Upper lobe of left lung (tissue), 6 donors: ENCODE results near the gene RAB3D. TPM values are rescaled to one million over a fixed set of nuclear protein-coding genes. Genes with fewer than 3 reads are reported as not detected.
"Not testable (repeated sequence)": the region's sequence is repeated elsewhere in the genome, so short reads cannot be mapped to it uniquely, and the experiment has no call there.

Experiments
- ATAC-seq, 2 donors: fragments of 200-7000 bp; cut with Tn5 transposase; one replicate each; pipeline ENCODE4 v1.9.1; 2022; ENCODE audit warnings: mild to moderate bottlenecking in 2 of 2, moderate library complexity in 2 of 2; ENCODE audit not compliant: low FRiP score in 2 of 2
- DNase-seq, 2 donors: peaks; one replicate each; pipeline ENCODE4 v3.0.0-alpha.2; 2019 to 2020
- H3K27ac ChIP-seq, 4 donors: fragments of 200-600 bp; sonication (generic); one replicate each; pipeline ENCODE4 v1.5.1; 2016 to 2019
- H3K27me3 ChIP-seq, 4 donors: fragments of 200-600 bp; sonication (generic); one replicate each; pipeline ENCODE4 v1.5.1; 2017 to 2019
- H3K36me3 ChIP-seq, 4 donors: fragments of 200-600 bp; sonication (generic); one replicate each; pipeline ENCODE4 v1.5.1; 2016 to 2019
- H3K4me1 ChIP-seq, 4 donors: fragments of 200-600 bp; sonication (generic); one replicate each; pipeline ENCODE4 v1.5.1; 2018 to 2019
- H3K4me3 ChIP-seq, 4 donors: fragments of 200-600 bp; sonication (generic); one replicate each; pipeline ENCODE4 v1.5.1; 2017 to 2019; ENCODE audit warnings: mild to moderate bottlenecking in 2 of 4, moderate library complexity in 1 of 4
- H3K9me3 ChIP-seq, 4 donors: fragments of 200-600 bp; sonication (generic); one replicate each; pipeline ENCODE4 v1.5.1; 2018 to 2019
- CTCF ChIP-seq, 6 experiments: fragments of 450-650 bp in 4 of 6; fragments of 200-600 bp in 2 of 6; sonication (generic) in 2 of 6; IDR thresholded peaks; one replicate each; pipeline ENCODE4 v1.5.1; 2016 to 2019; ENCODE audit warnings: antibody characterized with exemption in 6 of 6
- EP300 ChIP-seq, 4 donors: sonication (generic); formaldehyde crosslinking; IDR thresholded peaks; one replicate each; pipeline ENCODE4 v1.5.1; 2017; ENCODE audit warnings: antibody characterized with exemption in 4 of 4, control low read depth in 2 of 4
- POLR2A ChIP-seq, 4 donors: fragments of 450-650 bp; IDR thresholded peaks; one replicate each; pipeline ENCODE4 v1.5.1; 2016 to 2017; ENCODE audit warnings: antibody characterized with exemption in 4 of 4, mild to moderate bottlenecking in 2 of 4
- POLR2AphosphoS5 ChIP-seq, 2 donors: sonication (generic); formaldehyde crosslinking; IDR thresholded peaks; one replicate each; pipeline ENCODE4 v1.5.1; 2017; ENCODE audit warnings: antibody characterized with exemption in 2 of 2
- WGBS, 2 donors: methylation state at CpG; one replicate each; pipeline ENCODE4 v1.1.5; 2017 to 2018; 5-methylcytosine and 5-hydroxymethylcytosine counted together
- total RNA-seq, 6 donors: library from RNA; depleted of rRNA in 4 of 6; stranded (reverse); fragments of >200 nt in 4 of 6; gene quantifications; one replicate each; pipeline versions ENCODE4 v1.1.0 to v1.2.1, GENCODE V29; 2016 to 2021
- donor health status: DM: no; HTN: no; CAD: no; lungs with moderate emphysema.
- donor health status: DM: no; HTN: yes; CAD: no; lungs with severe emphysema.

The RAB3D gene
- total RNA-seq, 6 donors from 2014 or later: 22.6 to 59.2 (median 30.7) TPM

DNA sequence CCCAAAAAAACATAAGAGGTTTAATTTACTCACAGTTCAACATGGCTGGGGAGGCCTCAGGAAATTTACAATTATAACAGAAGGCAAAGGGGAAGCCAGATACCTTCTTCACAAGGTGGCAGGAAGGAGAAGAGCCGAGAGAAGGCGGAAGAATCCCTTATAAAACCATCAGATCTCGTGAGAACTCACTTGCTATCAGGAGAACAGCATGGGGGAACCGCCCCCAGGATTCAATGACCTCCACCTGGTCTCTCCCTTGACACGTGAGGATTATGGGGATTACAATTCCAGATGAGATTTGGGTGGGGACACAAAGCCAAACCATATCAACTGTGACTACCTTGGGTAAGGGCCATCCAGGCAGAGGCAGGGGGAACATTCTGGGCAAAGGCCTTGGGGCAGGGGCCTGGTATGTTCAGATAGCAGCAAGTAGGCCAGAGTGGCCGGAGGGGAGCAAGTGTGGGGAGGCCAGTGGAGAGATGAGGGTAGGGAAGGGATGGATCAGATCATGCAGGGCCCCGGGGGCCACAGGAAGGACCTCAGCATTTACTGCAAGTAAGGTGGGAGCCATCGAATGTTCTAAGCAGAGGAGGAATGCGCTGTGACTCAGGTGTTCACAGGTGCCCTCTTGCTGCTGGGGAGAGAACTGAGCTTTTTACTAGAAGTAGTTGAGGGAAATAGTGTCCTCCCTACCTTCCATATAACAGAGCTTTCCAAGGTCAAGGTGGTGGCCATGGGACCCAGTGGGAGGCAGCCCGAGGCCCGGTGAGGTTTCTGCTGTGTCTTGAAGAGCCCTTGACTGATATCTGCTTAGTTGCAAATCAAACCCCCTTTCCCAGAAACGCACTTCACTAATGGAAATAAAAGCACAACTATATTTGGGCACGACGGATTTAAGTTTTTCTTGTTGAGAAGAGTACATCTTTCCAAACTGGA is 18.0 kb downstream of the RAB3D start:
- H3K4me3 ChIP-seq: peak overlapping the region in 1 of 4 donors; percentile 27
- TF ChIP-seq EP300 (IDR thresholded peaks at IDR 0.05) (no peak), POLR2AphosphoS5 (IDR thresholded peaks at IDR 0.05) (no peak), POLR2A (IDR thresholded peaks at IDR 0.05) (no peak), CTCF (IDR thresholded peaks at IDR 0.05) (no peak)
- no peak for ATAC-seq

GRCh38 chr19:11320278-11320995 is 19.0 kb downstream of the RAB3D start:
- H3K36me3 ChIP-seq, DNase-seq, H3K27me3 ChIP-seq, H3K9me3 ChIP-seq, ATAC-seq: not testable (repeated sequence)
- peak overlapping the region; percentile 62 to 91 (median 82) for H3K27ac ChIP-seq
- peak overlapping the region in 1 of 4 donors; percentile 27 for H3K4me3 ChIP-seq
- WGBS, 2 donors: 77 to 78% methylated on average over 8 to 9 of the region's 9 CpGs
- H3K4me1 ChIP-seq: peaks cover 25 to 59% (median 54%) of the 10 kb centered on the region in 4 donors

More for the DNA sequence above, 18.0 kb downstream of the RAB3D start:
- Histone ChIP-seq H3K36me3 (peaks cover 0 to 17% (median 7%) of the 10 kb centered on the region in 4 donors), H3K27ac (peak overlapping the region; percentile 62 to 91 (median 82)), H3K4me1 (peaks cover 25 to 59% (median 55%) of the 10 kb centered on the region in 4 donors), H3K27me3 (no peaks in the 10 kb centered on the region), H3K9me3 (no peaks in the 10 kb centered on the region)
- 71 to 75% methylated on average over 14 of the region's 14 CpGs for WGBS, 2 donors
- no peak for DNase-seq

DNA sequence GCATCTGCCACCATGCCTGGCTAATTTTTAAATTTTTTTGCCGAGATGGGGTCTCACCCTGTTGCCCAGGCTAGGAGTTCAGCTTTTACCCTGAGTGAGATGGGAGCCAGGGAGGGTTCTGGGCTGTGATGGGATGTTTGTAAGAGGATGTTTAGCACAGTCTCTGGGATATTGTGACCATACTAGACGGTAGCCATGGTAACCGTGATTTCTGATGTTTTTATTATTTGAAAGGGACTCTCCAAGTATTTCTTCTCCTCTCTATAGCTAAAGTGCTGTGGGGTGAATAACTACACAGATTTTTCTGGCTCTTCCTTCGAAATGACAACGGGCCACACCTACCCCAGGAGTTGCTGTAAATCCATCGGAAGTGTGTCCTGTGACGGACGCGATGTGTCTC is 33.1 kb downstream of the RAB3D start:
- H3K27ac ChIP-seq: no peak overlapping the region
- DNase-seq (no peak), ATAC-seq (no peak)
- no peaks in the 10 kb centered on the region for H3K36me3 ChIP-seq
- H3K4me1 ChIP-seq: no peaks in the 10 kb centered on the region
- WGBS, 2 donors: 81 to 83% methylated on average over 9 of the region's 9 CpGs
- no peak for TF ChIP-seq CTCF (IDR thresholded peaks at IDR 0.05)
- TF ChIP-seq POLR2A (IDR thresholded peaks at IDR 0.05): no peak
- TF ChIP-seq EP300 (IDR thresholded peaks at IDR 0.05): no peak
- TF ChIP-seq POLR2AphosphoS5 (IDR thresholded peaks at IDR 0.05): no peak
- no peaks in the 10 kb centered on the region for H3K27me3 ChIP-seq
- H3K4me3 ChIP-seq: no peak overlapping the region
- no peaks in the 10 kb centered on the region for H3K9me3 ChIP-seq

- no peak for ATAC-seq
- Histone ChIP-seq H3K4me3 (no peak overlapping the region), H3K4me1 (no peaks in the 10 kb centered on the region), H3K27me3 (no peaks in the 10 kb centered on the region), H3K36me3 (no peaks in the 10 kb centered on the region), H3K27ac (no peak overlapping the region), H3K9me3 (no peaks in the 10 kb centered on the region)
- no peak for DNase-seq
- TF ChIP-seq CTCF (IDR thresholded peaks at IDR 0.05): no peak
- TF ChIP-seq POLR2AphosphoS5 (IDR thresholded peaks at IDR 0.05): no peak
- TF ChIP-seq EP300 (IDR thresholded peaks at IDR 0.05): no peak
- no peak for TF ChIP-seq POLR2A (IDR thresholded peaks at IDR 0.05)
- 91 to 93% methylated on average over 5 of the region's 5 CpGs for WGBS, 2 donors
Measured at GRCh38 chr19:11304936-11305335, 34.5 kb downstream of the RAB3D start.

DNA sequence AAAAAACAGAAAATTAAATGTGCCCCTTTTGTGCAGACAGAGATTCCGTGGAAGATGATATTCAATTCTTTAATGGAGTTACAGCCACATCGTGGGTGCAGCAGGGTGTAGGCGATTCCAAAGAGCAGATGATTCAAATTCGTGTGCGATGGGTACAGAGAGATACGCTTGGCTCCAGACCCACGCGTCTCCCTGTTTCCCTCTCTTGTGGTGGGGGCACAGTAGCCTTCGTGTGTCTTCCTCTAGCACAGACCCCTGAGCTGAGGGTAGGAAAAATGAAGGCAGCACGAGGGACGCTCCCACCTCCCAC is 38.7 kb downstream of the RAB3D start:
- no peak for DNase-seq
- Histone ChIP-seq H3K27me3 (no peaks in the 10 kb centered on the region), H3K9me3 (no peaks in the 10 kb centered on the region), H3K36me3 (no peaks in the 10 kb centered on the region), H3K4me3 (no peak overlapping the region), H3K27ac (no peak overlapping the region), H3K4me1 (peaks cover 3 to 12% (median 10%) of the 10 kb centered on the region in 4 donors)
- no peak for ATAC-seq
- WGBS, 2 donors: 86 to 87% methylated on average over 11 of the region's 11 CpGs
- TF ChIP-seq POLR2AphosphoS5 (IDR thresholded peaks at IDR 0.05) (no peak), EP300 (IDR thresholded peaks at IDR 0.05) (no peak), CTCF (IDR thresholded peaks at IDR 0.05) (no peak), POLR2A (IDR thresholded peaks at IDR 0.05) (no peak)
